Activated CD4-positive, alpha-beta T cell treated with anti-CD3 and anti-CD28 coated beads for 48 hours (primary cell): ENCODE results near the gene DEPP1.

Source experiments
- DNase-seq: peaks from one replicate; pipeline ENCODE4 v3.0.0-alpha.2; 2020

DEPP1 gene

DNA sequence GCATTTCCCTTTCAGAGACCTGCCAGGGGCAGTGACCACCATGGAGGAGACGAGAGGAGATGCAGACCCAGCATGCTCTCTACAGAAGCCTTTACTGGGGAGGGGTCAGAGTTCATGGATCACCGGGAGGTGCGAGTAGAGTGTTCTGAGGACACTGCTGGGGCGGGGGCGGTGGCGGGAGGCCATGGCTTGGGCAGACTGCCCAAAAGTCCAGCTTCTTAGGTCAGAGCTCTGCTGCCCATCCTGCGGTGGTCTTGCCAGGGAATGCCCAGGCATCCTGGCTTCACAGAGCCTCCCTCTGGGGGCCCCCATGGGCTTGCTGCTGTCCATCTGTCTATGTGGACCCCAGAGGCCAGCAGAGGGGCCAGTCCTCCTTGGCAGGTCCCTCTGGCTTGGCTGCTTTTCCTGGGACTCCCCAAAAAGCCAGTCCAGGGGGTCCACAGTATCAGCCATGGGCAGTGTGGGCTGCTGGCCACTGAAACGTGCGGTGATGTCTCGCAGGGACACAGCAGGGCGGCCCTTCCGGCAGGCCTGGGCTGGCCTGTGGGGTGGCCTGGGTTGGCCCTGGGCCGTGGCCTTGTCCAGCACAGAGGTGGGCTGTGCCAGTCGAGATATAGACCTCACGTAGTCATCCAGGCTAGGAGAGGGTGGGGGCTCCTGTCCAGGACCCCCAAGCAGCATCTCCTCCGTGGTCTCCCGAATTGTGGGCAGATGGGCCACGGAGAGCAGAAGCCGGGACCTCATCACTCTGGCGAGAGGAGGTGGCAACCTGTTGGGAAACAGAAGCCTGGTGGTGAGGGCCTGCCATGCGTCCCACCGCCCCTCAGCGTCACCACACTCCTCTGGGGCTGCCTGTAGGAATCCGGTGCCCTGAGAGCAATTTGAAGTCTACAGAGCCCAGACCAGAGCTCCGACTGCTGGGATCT, 1.1 kb downstream of the DEPP1 start:
- DNase-seq, result no peak

DNA sequence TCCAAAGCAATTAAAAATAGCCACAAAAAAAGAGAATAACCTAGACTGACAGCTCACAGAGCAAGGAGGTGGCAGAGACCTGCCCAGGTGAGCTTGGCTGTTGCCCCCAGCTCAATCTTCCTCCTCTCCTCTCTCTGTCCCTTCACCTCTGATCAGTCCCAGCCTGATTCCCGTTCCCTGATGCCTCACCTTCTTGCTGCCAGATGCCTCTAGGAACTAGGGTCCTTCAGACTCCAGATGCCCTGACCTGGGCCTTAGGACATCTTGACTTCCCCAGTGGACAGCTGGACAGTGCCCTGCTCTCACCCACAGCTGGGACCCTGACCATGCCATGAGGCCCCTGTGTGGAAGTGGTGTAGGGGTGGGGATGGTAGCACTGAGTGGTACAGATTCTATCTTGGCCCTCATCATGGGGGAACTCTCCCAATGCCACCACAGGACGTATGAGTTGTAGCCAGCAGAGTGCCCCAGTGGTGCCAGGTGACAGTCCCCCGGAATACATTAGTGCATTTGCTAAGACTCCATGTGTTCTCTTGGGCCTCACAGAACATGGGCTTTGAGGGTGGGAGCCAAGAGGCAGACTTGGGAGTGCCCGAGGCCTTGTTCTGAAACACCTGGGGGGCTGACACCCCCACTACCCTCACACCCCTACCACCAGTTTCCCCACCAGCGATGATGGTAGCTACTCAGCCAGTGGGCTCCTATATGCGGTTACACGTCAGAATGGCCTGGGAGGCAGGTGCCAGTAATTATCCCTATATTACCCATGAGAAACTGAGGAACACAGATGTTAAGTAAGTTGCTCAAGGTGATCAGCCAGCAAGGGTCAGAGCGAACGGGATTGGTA, 2.0 kb downstream of the DEPP1 start:
- no peak for DNase-seq

DNA sequence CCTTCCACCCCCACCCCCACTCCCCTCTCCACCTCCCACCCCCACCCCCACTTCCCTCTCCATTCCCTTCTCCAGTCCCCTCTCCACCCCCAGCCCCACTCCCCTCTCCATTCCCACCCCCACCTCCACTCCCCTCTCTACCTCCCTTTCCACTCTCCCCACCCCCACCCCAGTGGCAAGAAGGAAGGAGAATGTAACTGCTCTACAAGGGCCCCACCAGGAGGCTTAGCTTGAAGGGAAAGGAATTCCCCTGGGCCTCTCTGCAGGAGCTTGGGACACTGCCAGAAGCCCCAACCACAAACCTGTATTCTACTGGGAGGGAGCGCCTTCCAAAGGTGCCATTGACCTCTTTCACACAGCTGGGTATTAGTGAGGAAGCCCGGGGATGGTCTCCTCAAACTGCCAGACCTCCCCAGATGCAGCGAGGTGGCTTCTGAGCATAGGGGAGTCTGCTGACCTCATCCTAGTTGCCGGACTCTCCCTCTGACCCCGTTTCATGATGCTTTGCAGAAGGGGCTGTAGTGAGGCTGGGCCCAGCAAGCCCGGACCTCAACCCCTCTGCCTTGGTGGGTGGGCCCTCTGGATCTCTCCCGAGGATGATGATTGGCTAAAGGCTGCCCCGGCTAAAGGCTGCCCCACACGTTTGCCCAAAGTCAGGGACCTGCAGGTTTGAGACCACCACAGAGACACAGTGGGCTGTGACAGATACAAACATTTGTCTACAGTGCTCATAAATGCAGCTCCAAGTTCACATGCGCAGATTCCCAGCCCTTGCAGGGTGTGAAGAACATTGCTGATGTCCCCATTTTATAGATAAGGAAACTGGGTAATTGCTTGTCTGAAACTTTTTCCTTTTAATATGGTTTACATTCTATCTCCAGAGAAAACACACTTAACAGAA, 2.9 kb downstream of the DEPP1 start:
- DNase-seq, result no peak

DNA sequence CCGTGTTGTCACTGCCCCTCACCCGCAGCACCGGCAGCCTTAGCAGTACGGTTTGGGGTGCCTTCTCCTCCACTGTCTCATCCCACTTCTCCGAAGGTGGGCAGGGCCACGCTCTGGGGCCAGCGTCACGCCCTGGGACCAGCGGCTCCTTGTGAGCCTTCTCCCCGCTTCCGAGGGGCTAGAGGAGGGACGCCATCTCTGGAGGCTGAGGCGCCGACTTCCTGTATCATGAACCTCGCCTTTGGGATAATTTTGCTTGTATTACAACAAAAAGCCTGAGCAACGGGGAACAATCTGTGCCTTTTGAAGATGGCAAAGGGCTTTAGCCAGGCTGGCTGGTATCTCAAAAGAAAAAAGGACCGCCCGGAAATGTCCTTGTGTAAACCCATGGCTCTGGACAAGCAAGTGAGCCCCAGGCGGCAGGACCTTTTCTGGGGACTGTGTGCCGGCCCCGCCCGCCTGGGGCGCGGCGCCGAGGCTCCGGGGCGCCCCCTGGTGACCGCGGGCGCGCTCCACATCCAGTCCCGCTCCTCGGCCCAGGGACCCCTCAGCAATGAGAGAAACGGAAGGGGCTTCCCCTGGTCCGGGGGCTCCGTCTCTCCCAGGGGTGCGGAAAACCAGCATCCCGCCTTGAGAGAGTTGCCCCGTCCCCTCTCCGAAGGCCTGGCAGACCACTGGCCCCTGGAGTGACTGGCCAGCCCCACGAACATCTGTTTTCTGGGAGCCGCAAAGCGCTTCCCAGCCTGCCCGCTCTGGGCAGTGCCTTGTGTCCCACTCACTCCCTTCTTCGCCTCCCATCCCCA, 3.8 kb downstream of the DEPP1 start:
- DNase-seq, result peak; percentile 73

DNA sequence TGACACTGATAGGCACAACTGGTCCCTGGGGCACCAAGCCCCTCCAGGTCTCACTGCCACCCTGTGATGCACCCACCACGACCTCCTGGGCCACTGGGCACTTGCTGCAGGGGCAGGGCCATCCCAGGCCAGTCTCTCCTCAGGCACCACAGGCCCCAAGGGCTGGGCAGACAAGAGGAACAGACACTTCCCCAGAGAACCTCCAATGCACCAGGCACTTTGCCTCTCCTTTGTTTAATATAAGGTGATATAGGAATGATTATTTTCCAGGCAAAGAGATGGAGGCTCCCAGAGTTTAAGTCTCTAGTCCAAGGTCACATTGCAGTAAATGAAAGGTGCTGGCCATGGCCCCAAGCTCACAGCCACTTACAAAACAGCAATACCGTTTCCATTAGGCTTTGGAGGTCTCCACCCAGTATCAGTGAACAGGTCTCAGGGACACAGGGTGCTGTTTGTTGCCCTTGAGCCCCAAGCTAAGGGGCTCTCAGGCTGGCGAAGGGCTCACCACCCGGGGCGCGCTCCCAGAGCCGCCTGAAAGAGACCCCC, 4.5 kb downstream of the DEPP1 start:
- DNase-seq, result no peak

DNA sequence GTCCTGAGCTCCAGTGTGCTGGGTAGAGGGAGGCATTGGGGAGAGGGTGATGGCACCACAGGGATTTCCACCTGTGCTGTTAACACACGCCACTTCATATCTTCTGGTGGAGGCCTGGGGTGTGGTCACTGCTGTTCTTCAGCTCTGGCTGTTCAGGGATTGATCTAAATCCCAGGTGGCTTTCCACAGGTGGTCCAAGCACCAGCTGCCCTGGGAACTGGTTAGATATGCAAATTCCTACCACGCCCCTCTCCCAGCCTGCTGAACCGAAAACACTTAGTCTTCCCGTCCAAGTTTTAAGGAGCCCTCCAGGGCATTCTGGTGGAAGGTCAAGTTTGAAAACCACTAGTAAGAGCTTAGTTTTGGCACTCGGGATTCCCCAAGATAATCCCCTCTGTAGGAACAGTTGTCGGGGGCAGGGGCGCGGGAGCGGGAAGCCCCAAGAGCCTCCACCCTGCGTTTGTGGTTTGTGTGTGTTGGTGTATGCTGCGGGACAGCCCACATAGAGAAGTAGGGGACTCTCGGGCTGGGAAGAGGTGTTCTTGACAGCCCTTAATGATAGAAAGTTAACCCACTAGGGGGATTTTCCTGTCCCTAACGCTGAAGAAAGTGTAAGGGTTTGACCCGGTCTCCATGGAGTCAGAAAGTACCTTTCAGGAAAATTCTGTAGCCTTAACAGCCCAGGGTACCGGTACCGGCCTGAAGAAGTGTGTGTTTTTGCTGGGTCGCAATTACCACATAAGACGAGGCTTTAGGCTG, 5.1 kb downstream of the DEPP1 start:
- DNase-seq, result no peak

DNA sequence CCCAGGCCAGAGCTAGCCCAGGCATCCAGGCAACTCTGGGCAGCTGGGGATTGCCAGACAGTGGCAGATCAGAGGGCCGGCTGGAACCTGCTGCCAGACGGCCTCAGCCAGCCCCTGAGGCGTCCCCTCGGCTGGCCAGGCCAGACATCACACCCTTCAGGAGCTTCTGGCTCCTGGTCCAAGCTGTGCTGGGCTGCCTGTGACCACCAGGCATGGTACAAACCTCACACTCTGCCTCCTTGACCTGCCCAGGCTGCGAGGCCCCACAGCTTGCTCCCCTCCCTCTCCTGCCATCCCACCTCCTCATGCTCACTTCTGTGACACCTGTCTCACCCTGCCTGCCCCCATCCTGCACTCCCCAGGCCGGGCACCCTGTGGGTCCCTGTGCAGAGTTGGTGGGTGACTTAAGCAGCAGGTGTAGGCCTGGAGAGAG, 5.7 kb downstream of the DEPP1 start:
- DNase-seq, result no peak

DNA sequence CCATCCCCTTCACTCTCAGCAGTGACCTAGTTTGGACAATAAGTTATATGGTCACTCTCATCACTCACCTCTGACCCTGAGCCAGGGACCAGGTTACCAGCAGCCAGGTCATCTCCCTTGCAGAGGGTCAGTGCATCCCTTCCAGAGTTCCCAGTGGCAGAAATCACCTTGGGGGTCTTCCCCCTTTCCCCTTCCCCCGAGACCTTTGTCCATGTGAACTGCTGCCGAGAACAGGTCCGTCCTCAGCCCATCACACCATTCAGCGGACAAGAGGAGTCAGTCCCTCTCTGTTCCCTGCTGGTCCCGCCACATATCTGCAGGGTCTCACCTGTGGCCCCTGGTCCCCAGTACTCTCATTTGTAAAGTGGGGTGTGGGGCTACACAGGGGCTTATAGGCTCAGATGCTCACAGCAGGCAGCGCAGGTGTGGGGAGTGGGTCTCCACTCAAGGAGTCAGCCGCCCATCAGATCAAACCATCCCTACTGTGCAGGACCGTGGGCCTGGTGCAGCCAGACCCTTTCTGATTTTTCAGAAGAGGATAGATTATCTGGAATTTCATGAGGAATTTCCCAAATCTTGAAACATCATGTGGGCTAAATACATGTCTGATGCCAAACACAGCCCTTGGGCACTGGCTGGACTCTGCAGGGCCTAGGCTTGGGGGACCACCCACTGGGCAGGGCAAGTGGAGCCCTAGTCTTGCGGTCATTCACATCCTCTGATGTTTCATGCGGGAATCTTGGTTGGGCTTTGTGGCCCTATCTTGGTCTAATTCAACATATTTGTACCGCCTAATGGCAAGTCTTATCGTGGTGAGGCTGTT, 6.5 kb downstream of the DEPP1 start:
- DNase-seq, result no peak

DNA sequence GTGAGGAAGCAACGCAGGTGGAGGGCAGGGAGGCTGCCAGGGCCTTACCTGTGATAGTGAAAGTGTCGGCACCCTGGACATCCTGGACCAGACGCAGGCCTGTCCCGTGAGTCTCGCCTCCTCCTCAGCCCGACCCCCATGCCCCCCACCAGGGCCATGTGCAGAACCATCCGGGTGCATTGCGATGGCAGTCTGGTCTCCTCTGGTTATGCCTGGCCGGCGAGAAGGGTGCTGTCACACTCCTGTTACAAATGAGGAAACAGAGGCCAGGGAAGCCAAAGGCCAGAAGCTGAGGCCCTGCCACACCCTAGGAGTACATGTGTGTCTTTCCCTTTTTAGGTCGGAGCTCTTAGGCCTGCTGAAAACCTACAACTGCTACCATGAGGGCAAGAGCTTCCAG, 7.2 kb downstream of the DEPP1 start:
- DNase-seq, result no peak

DNA sequence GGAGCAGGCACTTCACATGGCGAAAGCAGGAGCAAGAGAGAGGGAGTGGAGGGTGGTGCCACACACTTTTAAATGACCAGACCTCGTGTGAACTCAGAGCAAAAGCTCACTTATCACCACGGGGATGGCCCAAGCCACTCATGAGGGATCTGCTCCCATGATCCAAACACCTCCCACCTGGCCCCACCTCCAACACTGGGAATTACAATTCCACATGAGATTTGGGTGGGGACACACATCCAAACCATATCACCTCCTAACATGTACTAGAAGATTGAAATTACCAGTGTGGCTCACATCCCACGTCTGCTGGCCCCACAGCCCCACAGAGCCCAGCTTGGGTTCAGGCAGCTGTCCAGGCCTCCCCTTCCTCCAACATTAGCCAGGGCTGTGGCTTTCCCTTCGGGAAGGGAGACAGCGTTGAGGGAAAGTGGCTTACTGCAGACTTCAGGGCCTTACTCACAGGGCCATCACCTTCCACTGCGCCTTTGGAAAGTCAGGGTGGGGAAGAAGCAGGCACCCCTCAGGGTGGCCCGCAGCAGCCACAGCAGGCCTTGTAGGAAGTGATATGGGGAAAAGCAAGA, 7.7 kb downstream of the DEPP1 start:
- DNase-seq, result no peak

DNA sequence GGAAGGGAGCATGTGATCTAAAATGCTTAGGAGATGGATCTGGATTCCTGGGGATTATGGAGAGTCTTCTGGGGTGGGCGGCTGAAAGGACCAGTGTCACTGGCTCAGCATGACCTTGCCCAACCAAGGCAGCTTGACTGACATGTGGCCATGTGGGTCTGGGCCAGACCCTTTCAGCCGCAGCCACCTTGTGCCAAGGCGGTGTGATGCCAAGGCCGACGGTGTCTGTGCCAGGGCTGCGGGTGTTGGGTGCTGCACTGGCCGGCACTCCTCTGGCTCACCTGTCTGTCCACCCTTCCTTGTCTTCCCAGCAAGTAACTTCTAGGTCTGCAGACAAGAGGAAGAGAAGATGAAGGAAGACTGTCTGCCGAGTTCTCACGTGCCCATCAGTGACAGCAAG, 8.8 kb downstream of the DEPP1 start:
- no peak for DNase-seq

DNA sequence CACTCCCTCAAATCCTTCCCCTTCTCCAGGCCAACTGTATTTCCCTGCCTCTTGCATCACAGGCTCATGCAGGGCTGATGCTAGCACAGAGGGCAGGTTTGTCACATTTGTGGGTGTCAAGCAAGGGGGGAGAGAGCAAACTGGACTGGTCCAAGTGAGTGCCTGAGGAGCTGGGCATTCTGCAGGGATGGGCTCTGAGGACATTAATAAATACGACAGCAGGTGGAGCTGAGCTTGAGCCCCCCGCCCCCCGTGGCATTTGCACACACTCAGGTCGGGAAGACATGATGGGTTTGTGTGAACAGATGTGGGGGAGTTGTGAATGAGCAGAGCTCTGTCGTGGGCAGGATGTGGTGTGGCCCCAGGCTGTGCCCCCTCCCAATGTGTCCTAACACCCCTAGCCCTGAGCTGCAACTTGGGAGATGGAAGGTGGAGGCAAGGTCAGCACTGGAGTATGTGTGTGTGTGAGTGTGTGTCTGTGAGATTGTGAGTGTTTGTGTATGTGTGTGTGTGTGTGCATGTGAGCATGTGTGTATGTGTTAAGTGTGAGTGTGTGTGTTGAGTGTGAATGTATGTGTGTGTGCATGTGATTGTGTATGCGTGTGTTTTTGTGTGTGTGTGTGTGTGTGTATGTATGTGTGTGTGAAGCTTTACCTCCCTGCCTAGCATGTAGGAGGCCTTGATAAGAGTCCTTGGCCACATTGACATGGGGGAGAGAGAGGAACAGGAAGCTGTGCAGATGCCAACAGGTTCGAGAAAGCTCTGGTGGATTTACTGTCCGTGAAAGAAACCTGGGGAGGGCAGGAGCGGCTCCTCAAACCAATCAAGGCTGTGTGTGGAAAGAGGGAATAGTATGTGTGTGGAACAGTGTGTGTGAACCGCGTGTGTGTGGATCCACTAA, 9.9 kb downstream of the DEPP1 start:
- DNase-seq, result no peak

DNA sequence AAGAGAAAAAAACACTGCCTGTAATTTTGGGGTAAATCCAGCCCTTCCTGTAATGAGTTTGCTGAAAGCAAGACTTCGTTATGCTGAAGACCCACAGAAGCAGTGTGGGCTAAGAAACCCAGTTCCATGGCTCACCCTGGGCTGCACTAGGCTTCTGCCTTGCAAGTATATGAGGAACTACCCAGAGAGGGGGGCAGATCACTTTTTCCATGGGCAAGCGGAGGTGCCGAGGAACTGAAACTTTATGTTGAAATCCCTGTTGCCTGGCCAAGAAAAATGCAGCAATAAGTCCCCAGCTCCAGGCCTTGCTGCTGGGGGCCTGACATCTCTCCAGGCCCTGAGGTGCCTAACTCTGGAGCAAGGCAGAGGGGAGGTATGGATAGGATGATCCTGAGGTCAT, 10.5 kb downstream of the DEPP1 start:
- no peak for DNase-seq

DNA sequence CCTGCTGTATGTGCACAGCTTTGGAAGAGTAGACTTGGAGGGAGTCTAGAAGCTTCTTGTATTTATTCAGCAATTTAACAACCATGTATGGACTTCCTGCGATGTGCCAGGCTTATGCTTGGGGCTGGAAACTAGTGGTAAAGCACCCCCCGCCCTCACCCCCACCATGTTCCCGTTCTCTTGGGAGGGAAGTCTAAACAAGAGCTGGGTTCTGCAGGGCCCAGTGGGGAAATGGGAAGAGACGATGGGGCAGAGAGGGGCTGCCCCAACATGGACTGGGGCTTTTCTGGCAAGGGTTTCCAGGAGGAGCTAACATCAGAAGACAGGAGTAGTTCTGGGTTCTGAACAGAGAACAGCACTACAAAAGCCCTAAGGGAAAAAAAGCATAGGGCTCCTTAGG, 11.0 kb downstream of the DEPP1 start:
- no peak for DNase-seq

DNA sequence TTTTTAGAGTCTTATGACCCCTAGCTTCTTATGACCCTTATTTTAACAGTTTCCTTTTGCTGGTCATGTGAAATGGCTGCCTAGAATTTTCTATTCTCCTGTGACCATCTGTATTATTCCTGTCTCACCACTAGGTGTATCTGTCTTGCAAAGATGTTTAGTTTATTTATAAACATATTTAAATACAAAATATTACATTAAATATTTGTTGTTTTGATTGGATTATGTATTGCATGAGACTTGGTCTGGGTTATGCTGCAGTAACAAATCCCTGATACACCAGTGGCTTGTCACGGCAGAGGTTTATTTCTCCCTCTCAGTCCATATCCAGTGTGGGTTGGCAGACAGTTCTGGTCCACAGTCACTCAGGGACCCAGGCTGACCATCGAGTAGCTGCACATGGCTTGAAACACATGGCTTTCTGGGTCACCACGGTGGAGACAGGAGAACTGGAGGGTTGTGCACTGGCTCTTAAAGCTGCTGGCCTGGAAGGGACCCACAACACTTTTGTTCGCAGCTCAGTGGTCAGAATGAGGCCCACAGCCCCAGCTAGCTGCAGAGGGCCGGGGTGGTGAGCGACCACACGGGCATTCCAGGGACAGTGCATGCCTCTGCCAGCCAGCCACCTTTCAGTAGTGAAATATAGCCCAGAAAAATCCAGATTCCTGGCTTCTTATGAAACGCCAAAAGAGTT, 11.6 kb downstream of the DEPP1 start:
- no peak for DNase-seq

DNA sequence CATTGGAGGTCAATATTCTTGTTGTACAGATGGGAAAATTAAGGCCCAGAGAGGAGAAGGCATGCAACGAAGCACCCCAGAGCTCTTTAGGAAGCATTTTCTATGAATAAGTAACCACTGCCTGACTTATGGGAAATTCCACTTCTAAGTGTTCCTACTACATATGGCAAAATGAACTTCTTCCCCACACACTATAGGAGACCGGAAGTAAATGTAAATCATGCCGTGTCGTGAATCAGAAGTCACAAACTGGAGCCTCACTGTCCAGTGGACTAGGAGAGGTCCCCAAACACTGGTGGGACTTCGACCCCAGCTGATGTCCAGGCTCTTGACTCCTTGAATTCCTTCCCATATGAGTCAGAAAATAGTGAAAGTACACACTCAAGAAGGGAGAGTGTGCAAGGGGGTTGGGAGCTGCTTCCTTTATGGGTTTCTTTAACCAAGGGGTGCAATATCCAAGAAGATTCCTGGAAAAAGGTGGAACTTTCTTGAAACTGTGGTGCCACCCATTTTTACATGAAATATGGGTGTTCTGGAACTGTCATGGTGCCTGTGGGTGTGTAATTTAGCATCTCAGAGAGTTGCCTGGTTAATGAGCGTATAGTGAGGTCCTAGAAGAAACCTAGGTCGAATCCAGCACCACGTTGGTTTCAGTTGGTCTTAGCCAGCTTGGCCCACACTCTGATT, 12.3 kb downstream of the DEPP1 start:
- DNase-seq, result no peak

DNA sequence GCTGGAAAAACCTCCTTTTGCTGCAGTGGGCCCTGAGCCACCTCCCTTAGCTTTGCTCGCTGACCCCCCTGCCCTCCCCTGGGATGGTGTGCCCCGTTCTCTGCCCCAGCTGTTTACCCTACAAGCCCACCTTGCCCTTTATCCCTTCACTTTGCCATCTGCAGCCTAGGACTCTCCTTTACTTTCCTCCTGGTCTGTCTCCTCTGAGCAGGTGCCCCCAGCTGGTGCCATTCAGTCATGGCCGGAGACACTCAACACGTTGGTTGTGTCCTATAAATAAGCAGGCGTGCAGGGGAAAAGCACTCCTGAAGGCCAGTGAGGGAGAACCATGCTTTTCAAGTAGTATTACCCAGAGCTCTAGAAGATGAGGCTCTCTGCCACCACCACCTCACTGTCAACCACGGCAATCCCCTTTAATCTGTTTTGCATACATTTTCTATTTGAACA, 12.9 kb downstream of the DEPP1 start:
- DNase-seq, result no peak
